ENCODE results near the gene HIGD2A. TPM values are rescaled to one million over a fixed set of nuclear protein-coding genes. Genes with fewer than 3 reads are reported as not detected.

Gene HIGD2A
- polyA plus RNA-seq, 1 donor from 2014 or later = 61.8 TPM

DNA sequence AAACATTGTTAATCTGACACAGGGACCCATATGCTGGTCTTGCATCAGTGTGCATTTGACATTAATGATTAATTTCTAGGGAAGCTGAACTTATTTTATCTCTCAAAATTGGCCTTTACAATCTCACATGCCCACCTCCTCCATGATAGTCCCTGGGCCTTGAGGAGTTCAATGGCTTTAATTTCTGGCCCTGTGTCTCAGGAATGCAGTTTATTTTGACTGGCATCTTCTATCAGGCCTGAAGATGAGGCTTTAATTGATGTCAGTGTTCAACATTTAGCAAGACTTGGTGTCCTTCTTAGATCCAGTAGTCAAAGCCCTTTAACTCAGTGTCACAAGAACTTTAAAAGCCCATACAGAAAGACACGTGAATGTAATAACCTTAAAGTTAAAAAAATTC, 38.3 kb downstream of the HIGD2A start:
- Histone ChIP-seq H3K9me3 (ENCODE audit: low read length) (no peaks in the 10 kb centered on the region), H3K27me3 (ENCODE audit: insufficient read depth, low read depth, low read length) (no peaks in the 10 kb centered on the region), H3K9me2 (ENCODE audit: insufficient read depth, low read length) (no peaks in the 10 kb centered on the region), H3K4me2 (ENCODE audit: low read length) (no peak overlapping the region), H3K27ac (ENCODE audit: low read length) (no peak overlapping the region), H3K4me3 (ENCODE audit: low read length) (no peak overlapping the region), H3K36me3 (ENCODE audit: insufficient read depth, low read length) (no peaks in the 10 kb centered on the region), H3K9ac (ENCODE audit: low read length) (no peak overlapping the region), H3F3A (ENCODE audit: insufficient read depth, low read length, poor library complexity, severe bottlenecking) (no peaks in the 10 kb centered on the region), H4K20me1 (ENCODE audit: insufficient read depth) (no peaks in the 10 kb centered on the region), H2AFZ (ENCODE audit: low read depth, low read length) (no peak overlapping the region), H3K79me2 (replicated peaks; ENCODE audit: insufficient read depth, low read length) (no peaks in the 10 kb centered on the region)
- TF ChIP-seq POLR2AphosphoS5 (IDR thresholded peaks at IDR 0.05) (no peak), EZH2 (IDR thresholded peaks at IDR 0.05; ENCODE audit: borderline replicate concordance, insufficient read depth, low read length, poor library complexity, severe bottlenecking) (no peak), TAF1 (IDR thresholded peaks at IDR 0.05; ENCODE audit: low read depth) (no peak), SMC3 (conservative IDR thresholded peaks at IDR 0.05; ENCODE audit: poor library complexity) (no peak), RAD21 (conservative IDR thresholded peaks at IDR 0.05) (no peak), EP300 (conservative IDR thresholded peaks at IDR 0.05; ENCODE audit: poor library complexity, severe bottlenecking) (no peak), MXI1 (conservative IDR thresholded peaks at IDR 0.05; ENCODE audit: poor library complexity, severe bottlenecking) (no peak)
- TF ChIP-seq, protein P1, sequence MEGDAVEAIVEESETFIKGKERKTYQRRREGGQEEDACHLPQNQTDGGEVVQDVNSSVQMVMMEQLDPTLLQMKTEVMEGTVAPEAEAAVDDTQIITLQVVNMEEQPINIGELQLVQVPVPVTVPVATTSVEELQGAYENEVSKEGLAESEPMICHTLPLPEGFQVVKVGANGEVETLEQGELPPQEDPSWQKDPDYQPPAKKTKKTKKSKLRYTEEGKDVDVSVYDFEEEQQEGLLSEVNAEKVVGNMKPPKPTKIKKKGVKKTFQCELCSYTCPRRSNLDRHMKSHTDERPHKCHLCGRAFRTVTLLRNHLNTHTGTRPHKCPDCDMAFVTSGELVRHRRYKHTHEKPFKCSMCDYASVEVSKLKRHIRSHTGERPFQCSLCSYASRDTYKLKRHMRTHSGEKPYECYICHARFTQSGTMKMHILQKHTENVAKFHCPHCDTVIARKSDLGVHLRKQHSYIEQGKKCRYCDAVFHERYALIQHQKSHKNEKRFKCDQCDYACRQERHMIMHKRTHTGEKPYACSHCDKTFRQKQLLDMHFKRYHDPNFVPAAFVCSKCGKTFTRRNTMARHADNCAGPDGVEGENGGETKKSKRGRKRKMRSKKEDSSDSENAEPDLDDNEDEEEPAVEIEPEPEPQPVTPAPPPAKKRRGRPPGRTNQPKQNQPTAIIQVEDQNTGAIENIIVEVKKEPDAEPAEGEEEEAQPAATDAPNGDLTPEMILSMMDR (IDR thresholded peaks at IDR 0.05; ENCODE audit: poor library complexity, severe bottlenecking) = no peak
- TF ChIP-seq, protein P2, sequence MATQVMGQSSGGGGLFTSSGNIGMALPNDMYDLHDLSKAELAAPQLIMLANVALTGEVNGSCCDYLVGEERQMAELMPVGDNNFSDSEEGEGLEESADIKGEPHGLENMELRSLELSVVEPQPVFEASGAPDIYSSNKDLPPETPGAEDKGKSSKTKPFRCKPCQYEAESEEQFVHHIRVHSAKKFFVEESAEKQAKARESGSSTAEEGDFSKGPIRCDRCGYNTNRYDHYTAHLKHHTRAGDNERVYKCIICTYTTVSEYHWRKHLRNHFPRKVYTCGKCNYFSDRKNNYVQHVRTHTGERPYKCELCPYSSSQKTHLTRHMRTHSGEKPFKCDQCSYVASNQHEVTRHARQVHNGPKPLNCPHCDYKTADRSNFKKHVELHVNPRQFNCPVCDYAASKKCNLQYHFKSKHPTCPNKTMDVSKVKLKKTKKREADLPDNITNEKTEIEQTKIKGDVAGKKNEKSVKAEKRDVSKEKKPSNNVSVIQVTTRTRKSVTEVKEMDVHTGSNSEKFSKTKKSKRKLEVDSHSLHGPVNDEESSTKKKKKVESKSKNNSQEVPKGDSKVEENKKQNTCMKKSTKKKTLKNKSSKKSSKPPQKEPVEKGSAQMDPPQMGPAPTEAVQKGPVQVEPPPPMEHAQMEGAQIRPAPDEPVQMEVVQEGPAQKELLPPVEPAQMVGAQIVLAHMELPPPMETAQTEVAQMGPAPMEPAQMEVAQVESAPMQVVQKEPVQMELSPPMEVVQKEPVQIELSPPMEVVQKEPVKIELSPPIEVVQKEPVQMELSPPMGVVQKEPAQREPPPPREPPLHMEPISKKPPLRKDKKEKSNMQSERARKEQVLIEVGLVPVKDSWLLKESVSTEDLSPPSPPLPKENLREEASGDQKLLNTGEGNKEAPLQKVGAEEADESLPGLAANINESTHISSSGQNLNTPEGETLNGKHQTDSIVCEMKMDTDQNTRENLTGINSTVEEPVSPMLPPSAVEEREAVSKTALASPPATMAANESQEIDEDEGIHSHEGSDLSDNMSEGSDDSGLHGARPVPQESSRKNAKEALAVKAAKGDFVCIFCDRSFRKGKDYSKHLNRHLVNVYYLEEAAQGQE (IDR thresholded peaks at IDR 0.05; ENCODE audit: borderline replicate concordance) = no peak

DNA sequence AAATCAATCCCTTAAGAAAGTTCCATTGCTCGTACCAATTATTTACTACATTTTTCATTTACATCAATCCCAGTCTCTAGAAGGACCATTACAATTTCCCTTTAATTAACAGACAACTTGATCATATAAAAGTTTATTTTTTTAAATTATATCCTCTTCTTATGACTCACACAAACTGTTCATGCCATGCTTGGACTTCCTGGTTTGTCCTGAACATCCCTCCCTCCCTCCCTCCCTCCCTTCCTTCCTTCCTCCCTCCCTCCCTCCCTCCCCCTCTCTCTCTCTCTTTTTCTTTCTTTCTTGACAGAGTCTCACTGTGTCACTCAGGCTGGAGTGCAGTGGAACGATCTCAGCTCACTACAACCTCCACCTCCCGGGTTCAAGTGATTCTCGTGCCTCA, 39.4 kb downstream of the HIGD2A start:
- Histone ChIP-seq H4K20me1 (ENCODE audit: insufficient read depth) (no peaks in the 10 kb centered on the region), H3K9me2 (ENCODE audit: insufficient read depth, low read length) (no peaks in the 10 kb centered on the region), H3K4me2 (ENCODE audit: low read length) (no peak overlapping the region), H3K27ac (ENCODE audit: low read length) (no peak overlapping the region), H3K4me3 (ENCODE audit: low read length) (no peak overlapping the region), H3K27me3 (ENCODE audit: insufficient read depth, low read depth, low read length) (no peaks in the 10 kb centered on the region), H3K9ac (ENCODE audit: low read length) (no peak overlapping the region), H3K36me3 (ENCODE audit: insufficient read depth, low read length) (no peaks in the 10 kb centered on the region), H2AFZ (ENCODE audit: low read depth, low read length) (no peak overlapping the region), H3K79me2 (replicated peaks; ENCODE audit: insufficient read depth, low read length) (no peaks in the 10 kb centered on the region), H3K9me3 (ENCODE audit: low read length) (no peaks in the 10 kb centered on the region), H3F3A (ENCODE audit: insufficient read depth, low read length, poor library complexity, severe bottlenecking) (no peaks in the 10 kb centered on the region)
- TF ChIP-seq SMC3 (conservative IDR thresholded peaks at IDR 0.05; ENCODE audit: poor library complexity) (no peak), EP300 (conservative IDR thresholded peaks at IDR 0.05; ENCODE audit: poor library complexity, severe bottlenecking) (no peak), POLR2AphosphoS5 (IDR thresholded peaks at IDR 0.05) (no peak), TAF1 (IDR thresholded peaks at IDR 0.05; ENCODE audit: low read depth) (no peak), EZH2 (IDR thresholded peaks at IDR 0.05; ENCODE audit: borderline replicate concordance, insufficient read depth, low read length, poor library complexity, severe bottlenecking) (no peak)
- TF ChIP-seq, protein P2 (IDR thresholded peaks at IDR 0.05; ENCODE audit: borderline replicate concordance) = no peak

Measured in neural cell (in vitro differentiated cells).